HCT116 (cell line): ENCODE results near the gene GSDMA. TPM values are rescaled to one million over a fixed set of nuclear protein-coding genes. Genes with fewer than 3 reads are reported as not detected.

Source experiments
- ATAC-seq: fragments of 200-7000 bp; cut with Tn5 transposase; 2 replicates; pipeline ENCODE4 v1.9.1; 2020; ENCODE audit warnings: mild to moderate bottlenecking, moderate library complexity
- BruUV-seq: library from RNA; stranded (reverse); fragments of 400-500 nt; replicated peaks from 2 replicates; lab custom pipeline; 2021; lab: Mats Ljungman, UMichigan
- CTCF ChIA-PET: fragments of 300-600 bp; sonication (Branson Sonifier 250); formaldehyde crosslinking; loops from one replicate; lab custom pipeline; 2021; ENCODE audit warnings: antibody characterized with exemption; lab: Charles Lee
- POLR2A ChIA-PET: fragments of 300-600, 350-600 bp; sonication (Branson Sonifier 250); formaldehyde crosslinking; loops from one replicate; lab custom pipeline; 2021; ENCODE audit warnings: antibody characterized with exemption; lab: Charles Lee
- RAD21 ChIA-PET, 2 experiments: fragments of 300-600 bp; sonication (Branson Sonifier 250); formaldehyde crosslinking; loops; one replicate each; lab custom pipeline; 2023; ENCODE audit warnings: low total read pairs in 2 of 2; ENCODE audit not compliant: uncharacterized antibody in 2 of 2, unreplicated experiment in 2 of 2, low non-redundant PET in 1 of 2; lab: Charles Lee
- DNase-seq: peaks from one replicate; pipeline ENCODE4 v3.0.0-alpha.2; 2010; ENCODE audit warnings: low read depth, low spot score
- H2AFZ ChIP-seq: fragments of 200-600 bp; shearing (Covaris generic), sonication (generic); 2 replicates; pipeline ENCODE4 v1.6.1; 2017; ENCODE audit warnings: low read depth, mixed run types, mixed read lengths, antibody characterized with exemption, low read length; ENCODE audit not compliant: poor library complexity, severe bottlenecking
- H3K27ac ChIP-seq: 2 replicates; pipeline ENCODE4 v1.5.1; 2012; ENCODE audit warnings: low read depth, low read length
- H3K27me3 ChIP-seq: fragments of 200-600 bp; sonication (generic); 2 replicates; pipeline ENCODE4 v1.6.1; 2016; ENCODE audit warnings: mixed run types, low read length, mixed read lengths; ENCODE audit not compliant: insufficient read depth
- H3K36me3 ChIP-seq, 2 experiments: fragments of 200-500 bp in 1 of 2; fragments of 200-600 bp in 1 of 2; sonication (Bioruptor generic) in 1 of 2; sonication (generic) in 1 of 2; 2 replicates each; pipeline versions ENCODE4 v1.5.1 to v1.6.1; 2014 to 2016; ENCODE audit warnings: low read length in 2 of 2, inconsistent platforms in 1 of 2, mixed read lengths in 1 of 2, mixed run types in 1 of 2; ENCODE audit not compliant: insufficient read depth in 2 of 2, control insufficient read depth in 1 of 2
- H3K4me1 ChIP-seq, 2 experiments: fragments of 200-600 bp in 1 of 2; sonication (generic) in 1 of 2; 2 replicates each; pipeline versions ENCODE4 v1.5.1 to v1.6.1; 2012 to 2017; ENCODE audit warnings: low read length in 2 of 2, inconsistent platforms in 1 of 2, mild to moderate bottlenecking in 1 of 2, mixed read lengths in 1 of 2, mixed run types in 1 of 2, moderate library complexity in 1 of 2; ENCODE audit not compliant: insufficient read depth in 2 of 2, control insufficient read depth in 1 of 2
- H3K4me2 ChIP-seq: fragments of 200-600 bp; sonication (generic); 2 replicates; pipeline ENCODE4 v1.6.1; 2017; ENCODE audit warnings: mixed run types, low read length, mixed read lengths
- H3K4me3 ChIP-seq, 2 experiments: fragments of 200-600 bp in 1 of 2; sonication (generic) in 1 of 2; replicated peaks in 1 of 2; 2 replicates each; pipeline ENCODE4 v1.5.1; 2011 to 2016; ENCODE audit warnings: low read length in 2 of 2, control low read depth in 1 of 2, low read depth in 1 of 2, mild to moderate bottlenecking in 1 of 2, mixed read lengths in 1 of 2, mixed run types in 1 of 2
- H3K79me2 ChIP-seq: fragments of 200-600 bp; sonication (generic); 2 replicates; pipeline ENCODE4 v1.6.1; 2017; ENCODE audit warnings: mild to moderate bottlenecking, mixed run types, low read length, moderate library complexity, mixed read lengths; ENCODE audit not compliant: insufficient read depth
- H3K9ac ChIP-seq: fragments of 200-600 bp; sonication (generic); 2 replicates; pipeline ENCODE4 v1.6.1; 2016; ENCODE audit warnings: low read length, mixed read lengths
- H3K9me2 ChIP-seq: fragments of 200-600 bp; sonication (generic), shearing (Covaris generic); 2 replicates; pipeline ENCODE4 v1.6.1; 2017; ENCODE audit warnings: mixed run types, mild to moderate bottlenecking, moderate library complexity; ENCODE audit not compliant: insufficient read depth
- H3K9me3 ChIP-seq, 2 experiments: fragments of 200-500 bp in 1 of 2; fragments of 200-600 bp in 1 of 2; sonication (Bioruptor generic) in 1 of 2; sonication (generic) in 1 of 2; 2 replicates each; pipeline ENCODE4 v1.6.1; 2014 to 2017; ENCODE audit warnings: low read length in 2 of 2, mixed read lengths in 2 of 2, inconsistent platforms in 1 of 2, low read depth in 1 of 2, mild to moderate bottlenecking in 1 of 2, mixed run types in 1 of 2, moderate library complexity in 1 of 2; ENCODE audit not compliant: control insufficient read depth in 1 of 2, insufficient read depth in 1 of 2
- H4K20me1 ChIP-seq: fragments of 200-600 bp; sonication (generic), shearing (Covaris generic); 2 replicates; pipeline ENCODE4 v1.6.1; 2017; ENCODE audit warnings: mixed run types, mild to moderate bottlenecking, moderate library complexity; ENCODE audit not compliant: insufficient read depth
- EGR1 ChIP-seq: IDR thresholded peaks from 2 replicates; pipeline ENCODE4 v1.6.1; 2012; ENCODE audit warnings: low read depth
- intact Hi-C: fragments of 100-400 bp; cut with micrococcal nuclease; formaldehyde crosslinking; loops from 2 replicates; pipeline ENCODE4 v1.10.0; 2022
- total RNA-seq: library from RNA; stranded (reverse); gene quantifications from one replicate; pipeline ENCODE4 v1.2.1, GENCODE V29; 2021; ENCODE audit not compliant: unreplicated experiment
- TF ChIP-seq, protein P1 (sequence below): IDR thresholded peaks from 2 replicates; pipeline ENCODE4 v1.6.1; 2011; ENCODE audit warnings: mild to moderate bottlenecking, low read length, moderate library complexity; ENCODE audit not compliant: insufficient replicate concordance; ENCODE audit errors: extremely low read depth

Gene GSDMA
- total RNA-seq, 1 experiment from 2014 or later, result not detected

DNA sequence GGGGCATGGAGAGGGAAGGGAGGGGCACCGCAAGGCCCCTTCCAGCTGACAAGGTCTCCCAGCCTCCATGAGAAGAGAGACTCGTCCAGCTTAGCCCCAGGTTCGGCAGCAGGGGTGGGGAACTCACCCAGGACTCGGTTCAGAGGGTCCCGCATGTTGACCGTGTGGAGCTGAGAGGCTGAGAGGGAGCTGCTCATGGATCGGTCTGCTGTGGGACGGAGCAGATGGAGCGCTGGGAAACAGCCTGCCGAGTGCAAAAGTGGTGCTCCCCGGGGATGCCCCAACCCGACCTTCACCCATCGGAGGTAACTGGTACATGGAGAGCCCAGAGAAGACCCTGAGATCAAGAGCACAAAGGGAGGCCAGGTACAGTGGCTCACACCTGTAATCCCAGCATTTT lies 57.3 kb downstream of the GSDMA start:
- no peak for DNase-seq

DNA sequence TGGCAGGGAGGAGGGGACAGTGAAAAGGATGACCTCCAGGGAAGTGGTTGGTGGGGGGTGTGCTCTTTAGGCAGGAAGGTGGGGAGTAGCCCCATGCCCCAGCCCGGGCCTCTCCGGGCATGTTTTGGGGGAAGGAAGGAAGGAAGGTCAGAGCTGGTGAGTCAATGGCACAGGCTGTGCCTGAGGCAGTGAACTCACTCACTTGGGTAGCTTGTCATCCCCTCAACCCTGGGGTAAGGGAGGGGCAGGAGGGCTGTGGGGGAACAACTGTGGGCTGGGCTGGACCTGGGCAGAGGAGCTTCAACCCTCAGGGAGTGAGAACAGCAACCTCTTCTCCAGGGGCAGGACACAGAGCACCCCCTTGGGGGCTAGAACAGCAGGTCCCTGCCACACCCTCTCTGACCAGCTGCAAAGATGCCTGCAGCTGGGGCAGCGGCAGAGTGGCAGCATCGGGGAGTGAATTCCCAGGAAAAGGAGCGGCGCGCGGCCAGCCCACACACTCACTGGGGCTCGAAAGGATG lies 58.7 kb downstream of the GSDMA start:
- ChIA-PET CTCF (no interaction called here), POLR2A (no interaction called here), RAD21 (no interaction called here)
- no peak overlapping the region for H3K4me3 ChIP-seq
- no peak for DNase-seq
- H3K27me3 ChIP-seq, result no peaks in the 10 kb centered on the region
- TF ChIP-seq, protein P1, sequence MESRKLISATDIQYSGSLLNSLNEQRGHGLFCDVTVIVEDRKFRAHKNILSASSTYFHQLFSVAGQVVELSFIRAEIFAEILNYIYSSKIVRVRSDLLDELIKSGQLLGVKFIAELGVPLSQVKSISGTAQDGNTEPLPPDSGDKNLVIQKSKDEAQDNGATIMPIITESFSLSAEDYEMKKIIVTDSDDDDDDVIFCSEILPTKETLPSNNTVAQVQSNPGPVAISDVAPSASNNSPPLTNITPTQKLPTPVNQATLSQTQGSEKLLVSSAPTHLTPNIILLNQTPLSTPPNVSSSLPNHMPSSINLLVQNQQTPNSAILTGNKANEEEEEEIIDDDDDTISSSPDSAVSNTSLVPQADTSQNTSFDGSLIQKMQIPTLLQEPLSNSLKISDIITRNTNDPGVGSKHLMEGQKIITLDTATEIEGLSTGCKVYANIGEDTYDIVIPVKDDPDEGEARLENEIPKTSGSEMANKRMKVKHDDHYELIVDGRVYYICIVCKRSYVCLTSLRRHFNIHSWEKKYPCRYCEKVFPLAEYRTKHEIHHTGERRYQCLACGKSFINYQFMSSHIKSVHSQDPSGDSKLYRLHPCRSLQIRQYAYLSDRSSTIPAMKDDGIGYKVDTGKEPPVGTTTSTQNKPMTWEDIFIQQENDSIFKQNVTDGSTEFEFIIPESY, result no peak
- H3K9me2 ChIP-seq, result no peaks in the 10 kb centered on the region
- no peaks in the 10 kb centered on the region for H4K20me1 ChIP-seq
- no peak overlapping the region for H3K27ac ChIP-seq
- peaks cover 2 to 15% of the 10 kb centered on the region in 2 experiments; a peak in 2 of 4 replicates for H3K4me1 ChIP-seq
- H2AFZ ChIP-seq, result no peak overlapping the region
- BruUV-seq, result no TSS peak
- H3K9me3 ChIP-seq, result no peaks in the 10 kb centered on the region
- no peak overlapping the region for H3K9ac ChIP-seq
- peaks cover 13 to 36% of the 10 kb centered on the region in 2 experiments; a peak in 3 of 4 replicates for H3K36me3 ChIP-seq
- intact Hi-C loops, result no loop called here
- no peak overlapping the region for H3K4me2 ChIP-seq
- peak; percentile 39; the same call in 1 of the 2 replicates for ATAC-seq
- H3K79me2 ChIP-seq, result no peaks in the 10 kb centered on the region

More for the DNA sequence above, 57.3 kb downstream of the GSDMA start:
- H3K9me2 ChIP-seq, result no peaks in the 10 kb centered on the region
- H4K20me1 ChIP-seq, result no peaks in the 10 kb centered on the region
- H3K4me1 ChIP-seq, result peaks cover 2 to 11% of the 10 kb centered on the region in 2 experiments; a peak in 2 of 4 replicates
- ChIA-PET RAD21 (no interaction called here), CTCF (interaction anchor here (0.6 kb wide), 1 partner anchor 55 kb away, joined by 3 read pairs; no protein-coding TSS in a partner anchor)
- H3K4me3 ChIP-seq, result no peak overlapping the region
- no peaks in the 10 kb centered on the region for H3K79me2 ChIP-seq
- peaks cover 6 to 23% of the 10 kb centered on the region in 2 experiments; a peak in 3 of 4 replicates for H3K36me3 ChIP-seq
- no peak for TF ChIP-seq EGR1
- TF ChIP-seq, all 23 proteins: peak for 0
- BruUV-seq, result no TSS peak
- intact Hi-C loops, result no loop called here
- POLR2A ChIA-PET, result no interaction called here
- Histone ChIP-seq H2AFZ (no peak overlapping the region), H3K9ac (no peak overlapping the region), H3K27me3 (no peaks in the 10 kb centered on the region), H3K9me3 (no peaks in the 10 kb centered on the region), H3K27ac (no peak overlapping the region), H3K4me2 (no peak overlapping the region)
- no peak for ATAC-seq
